K562 (cell line): Measurements from ENCODE around the gene CWF19L1. TPM values are rescaled to one million over a fixed set of nuclear protein-coding genes. Genes with fewer than 3 reads are reported as not detected.

ENCODE experiments used
- ATAC-seq: fragments of 200-7000 bp; cut with Tn5 transposase; 3 replicates; pipeline ENCODE4 v1.9.1; 2020; ENCODE audit warnings: moderate library complexity
- BruUV-seq: library from RNA; stranded (reverse); fragments of 400-500 nt; replicated peaks from 2 replicates; lab custom pipeline; 2021; lab: Mats Ljungman, UMichigan
- CTCF ChIA-PET: fragments of 300-600 bp; formaldehyde crosslinking; extraction: SDS; loops from one replicate; lab custom pipeline; 2021; ENCODE audit warnings: low intra/inter-chr PET ratio; lab: Yijun Ruan, JAX
- POLR2A ChIA-PET: fragments of 300-600, 350-650 bp; sonication (Branson Sonifier 250); formaldehyde crosslinking; extraction: SDS; loops from one replicate; lab custom pipeline; 2021; ENCODE audit warnings: antibody characterized with exemption, inconsistent platforms; lab: Yijun Ruan, JAX
- DNase-seq, 4 experiments: peaks; one replicate each; pipeline versions ENCODE4 v3.0.0 to v3.0.0-alpha.2; 2011 to 2018; ENCODE audit warnings: low spot score in 3 of 4, mixed read lengths in 3 of 4; ENCODE audit errors: extremely low read depth in 1 of 4
- FAIRE-seq: peaks from 2 replicates; lab custom pipeline; 2011; peaks lifted over from hg19 to GRCh38; lab: Jason Lieb, UNC
- H2AFZ ChIP-seq: 2 replicates; pipeline ENCODE4 v1.6.0; 2011; ENCODE audit warnings: low read depth, low read length, control low read depth, inconsistent platforms
- H3K27ac ChIP-seq: fragments of 200-600 bp; 3 replicates; pipeline ENCODE4 v1.8.0; 2011; ENCODE audit warnings: low read depth, mild to moderate bottlenecking, control low read depth, inconsistent platforms, low read length, moderate library complexity, mixed read lengths; ENCODE audit errors: extremely low read depth
- H3K27me3 ChIP-seq, 2 experiments: fragments of 300-600 bp in 1 of 2; 2 replicates in 1 of 2; 3 replicates in 1 of 2; pipeline versions ENCODE4 v1.6.0 to v1.8.0; 2011; ENCODE audit warnings: inconsistent platforms in 2 of 2, low read length in 2 of 2, mild to moderate bottlenecking in 1 of 2, mixed read lengths in 1 of 2, moderate library complexity in 1 of 2; ENCODE audit not compliant: control insufficient read depth in 2 of 2, insufficient read depth in 2 of 2
- H3K36me3 ChIP-seq: fragments of 300-600 bp; 3 replicates; pipeline ENCODE4 v1.8.0; 2011; ENCODE audit warnings: mild to moderate bottlenecking, low read length, inconsistent platforms; ENCODE audit not compliant: control insufficient read depth, insufficient read depth
- H3K4me1 ChIP-seq, 2 experiments: fragments of 200-600 bp in 1 of 2; replicated peaks in 1 of 2; 2 replicates in 1 of 2; 3 replicates in 1 of 2; pipeline versions ENCODE4 v1.5.1 to v1.8.0; 2011; ENCODE audit warnings: inconsistent platforms in 2 of 2, low read length in 2 of 2, mild to moderate bottlenecking in 1 of 2, mixed read lengths in 1 of 2, moderate library complexity in 1 of 2; ENCODE audit not compliant: control insufficient read depth in 2 of 2, insufficient read depth in 2 of 2
- H3K4me2 ChIP-seq: 2 replicates; pipeline ENCODE4 v1.6.1; 2011; ENCODE audit warnings: low read length, control low read depth, inconsistent platforms, mixed read lengths; ENCODE audit not compliant: insufficient read depth
- H3K4me3 ChIP-seq: fragments of 200-600 bp; sonication (generic), shearing (Covaris generic); 2 replicates; pipeline ENCODE4 v1.5.1; 2016; ENCODE audit warnings: control low read depth, inconsistent platforms
- H3K79me2 ChIP-seq: fragments of 200-600 bp; 3 replicates; pipeline ENCODE4 v1.8.0; 2011; ENCODE audit warnings: low read length, inconsistent platforms; ENCODE audit not compliant: control insufficient read depth, insufficient read depth
- H3K9ac ChIP-seq, 2 experiments: 2 replicates each; pipeline versions ENCODE4 v1.6.0 to v1.6.1; 2011; ENCODE audit warnings: low read depth in 2 of 2, low read length in 2 of 2, control low read depth in 1 of 2, inconsistent platforms in 1 of 2, mild to moderate bottlenecking in 1 of 2, mixed read lengths in 1 of 2; ENCODE audit not compliant: insufficient read depth in 1 of 2
- H3K9me1 ChIP-seq: one replicate; pipeline ENCODE4 v1.6.0; 2011; ENCODE audit warnings: inconsistent platforms, mild to moderate bottlenecking, low read length, moderate library complexity; ENCODE audit not compliant: control insufficient read depth, insufficient read depth
- H3K9me3 ChIP-seq: replicated peaks from 2 replicates; pipeline ENCODE4 v1.5.1; 2011; ENCODE audit warnings: low read depth, low read length, inconsistent platforms; ENCODE audit not compliant: control insufficient read depth, insufficient read depth
- H4K20me1 ChIP-seq: replicated peaks from 2 replicates; pipeline ENCODE4 v1.6.1; 2011; ENCODE audit warnings: low read length, inconsistent platforms, mixed read lengths; ENCODE audit not compliant: control insufficient read depth, insufficient read depth
- BMI1 ChIP-seq: fragments of 150-350 bp; IDR thresholded peaks from 2 replicates; pipeline ENCODE4 v1.6.1; 2014; ENCODE audit warnings: low read length
- LEF1 ChIP-seq: fragments of 450-650 bp; IDR thresholded peaks from 2 replicates; pipeline ENCODE4 v1.6.1; 2016; ENCODE audit warnings: mild to moderate bottlenecking
- SMARCA4 ChIP-seq: fragments of 450-650 bp; IDR thresholded peaks from 2 replicates; pipeline ENCODE4 v1.6.1; 2016
- TAL1 ChIP-seq: fragments of 450-650 bp; IDR thresholded peaks from 2 replicates; pipeline ENCODE4 v1.6.1; 2016; ENCODE audit warnings: mild to moderate bottlenecking
- THAP12 ChIP-seq: fragments of 250-450 bp; sonication (Bioruptor Pico); IDR thresholded peaks from 2 replicates; pipeline ENCODE4 v1.9.0; 2021; ENCODE audit warnings: mild to moderate bottlenecking, inconsistent platforms
- whole genome bisulfite sequencing: fragments of 100-300 bp; shearing (Covaris generic); methylation state at CpG from one replicate; pipeline ENCODE4 v1.1.6; 2016; ENCODE audit warnings: low coverage, mixed read lengths; ENCODE audit not compliant: insufficient coverage; ENCODE audit errors: missing lambda C conversion rate; 5-methylcytosine and 5-hydroxymethylcytosine counted together
- in situ Hi-C: fragments of 300-500 bp; cut with MboI; formaldehyde crosslinking; loops from 4 replicates; pipeline ENCODE4 v1.15.0; 2018; ENCODE audit warnings: inconsistent platforms, mixed read lengths
- intact Hi-C: fragments of 100-400 bp; cut with micrococcal nuclease; formaldehyde crosslinking; loops from 2 replicates; pipeline ENCODE4 v1.14.2; 2022
- polyA plus RNA-seq, 8 experiments: library from polyadenylated mRNA; depleted of rRNA in 4 of 8; stranded (reverse) in 5 of 8; unstranded in 3 of 8; fragments of >200 nt; fragmentation: Nextera tagmentation in 2 of 8; fragmentation: Illumina TruSeq in 1 of 8; extraction: Ambion mirVana in 2 of 8; extraction: Trizol in 1 of 8; gene quantifications; 2 replicates each; pipeline versions ENCODE4 v1.2.1 to v1.2.3, GENCODE V29; 2011 to 2014; ENCODE audit warnings: inconsistent platforms in 1 of 8, missing spikeins in 1 of 8
- total RNA-seq, 7 experiments: library from RNA; depleted of rRNA in 6 of 7; stranded (reverse); fragments of >200 nt in 6 of 7; fragmentation: Illumina TruSeq in 2 of 7; extraction: Trizol in 2 of 7; gene quantifications; 2 replicates each; pipeline versions ENCODE4 v1.2.1 to v1.2.3, GENCODE V29; 2011 to 2021; ENCODE audit warnings: low replicate concordance in 1 of 7

CWF19L1 gene
- total and polyA plus RNA-seq, 9 of the 15 experiments (the other 6 are each of a cell fraction or from before 2014, with no cell fraction given): 19.5 to 49.9 (median 30.9) TPM

GRCh38 chr10:100194711-100195110 is 72.7 kb downstream of the CWF19L1 start:
- ChIA-PET CTCF (no interaction called here), POLR2A (interaction anchor here (0.7 kb wide), 1 partner anchor 252 kb away, joined by 3 read pairs; no protein-coding TSS in a partner anchor)
- FAIRE-seq (no peak), DNase-seq (no peak), ATAC-seq (no peak)
- Histone ChIP-seq H3K9ac (no peak overlapping the region), H3K9me1 (peaks cover 3% of the 10 kb centered on the region), H2AFZ (no peak overlapping the region), H3K27me3 (no peaks in the 10 kb centered on the region), H3K79me2 (no peaks in the 10 kb centered on the region), H3K27ac (no peak overlapping the region), H3K36me3 (peaks cover 86% of the 10 kb centered on the region), H4K20me1 (no peaks in the 10 kb centered on the region), H3K4me1 (no peaks in the 10 kb centered on the region), H3K9me3 (no peaks in the 10 kb centered on the region), H3K4me3 (no peak overlapping the region), H3K4me2 (no peak overlapping the region)
- no peak for TF ChIP-seq THAP12
- TF ChIP-seq TAL1: no peak
- no TSS peak for BruUV-seq
- intact Hi-C loops: no loop called here
- in situ Hi-C loops: no loop called here
- 100% methylated on average over 1 of the region's 1 CpG for WGBS

GRCh38 chr10:100192350-100192749 is 75.1 kb downstream of the CWF19L1 start:
- CTCF ChIA-PET: no interaction called here
- no peak for FAIRE-seq
- no TSS peak for BruUV-seq

More at GRCh38 chr10:100192350-100192749, 75.1 kb downstream of the CWF19L1 start:
- Histone ChIP-seq H3K27ac (no peak overlapping the region), H3K4me3 (no peak overlapping the region), H3K9ac (no peak overlapping the region), H3K9me1 (peaks cover 3% of the 10 kb centered on the region), H3K4me2 (no peak overlapping the region), H4K20me1 (no peaks in the 10 kb centered on the region), H3K27me3 (no peaks in the 10 kb centered on the region), H3K9me3 (no peaks in the 10 kb centered on the region), H3K36me3 (peaks cover 85% of the 10 kb centered on the region), H2AFZ (no peak overlapping the region), H3K4me1 (no peaks in the 10 kb centered on the region; a peak in 1 of 5 replicates), H3K79me2 (peaks cover 21% of the 10 kb centered on the region)
- DNase-seq: no peak
- POLR2A ChIA-PET: no interaction called here
- intact Hi-C loops (no loop called here), in situ Hi-C loops (no loop called here)
- no peak for TF ChIP-seq BMI1
- TF ChIP-seq LEF1: no peak
- no peak for TF ChIP-seq SMARCA4
- WGBS: 77% methylated on average over 2 of the region's 2 CpGs
- no peak for ATAC-seq
